GM12878 (cell line): Measurements from ENCODE around the gene STOML2. TPM values are rescaled to one million over a fixed set of nuclear protein-coding genes. Genes with fewer than 3 reads are reported as not detected.

Experiments used
- ATAC-seq: fragments of 200-7000 bp; cut with Tn5 transposase; 3 replicates; pipeline ENCODE4 v1.9.1; 2020; ENCODE audit warnings: mild to moderate bottlenecking, moderate library complexity
- BruUV-seq: library from RNA; stranded (reverse); fragments of 400-500 nt; replicated peaks from 2 replicates; lab custom pipeline; 2021; lab: Mats Ljungman, UMichigan
- CTCF ChIA-PET: fragments of 300-600 bp; sonication (Branson Sonifier 250); formaldehyde crosslinking; extraction: SDS; loops from one replicate; lab custom pipeline; 2021; ENCODE audit warnings: inconsistent platforms; lab: Yijun Ruan, JAX
- POLR2A ChIA-PET: fragments of 350-600 bp; formaldehyde crosslinking; extraction: SDS; loops from one replicate; lab custom pipeline; 2021; ENCODE audit warnings: inconsistent platforms; lab: Charles Lee
- RAD21 ChIA-PET: fragments of 300-600 bp; sonication (Branson Sonifier 250); formaldehyde crosslinking; loops from one replicate; lab custom pipeline; 2023; ENCODE audit warnings: antibody characterized with exemption; ENCODE audit not compliant: unreplicated experiment; lab: Charles Lee
- SMC1A ChIA-PET: fragments of 300-600 bp; sonication (Branson Sonifier 250); formaldehyde crosslinking; loops from one replicate; lab custom pipeline; 2023; ENCODE audit not compliant: unreplicated experiment, uncharacterized antibody; lab: Charles Lee
- DNase-seq: peaks from one replicate; pipeline ENCODE4 v3.0.0-alpha.2; 2011; ENCODE audit warnings: low read depth, low spot score
- FAIRE-seq: peaks from 3 replicates; lab custom pipeline; 2011; peaks lifted over from hg19 to GRCh38; lab: Jason Lieb, UNC
- H2AFZ ChIP-seq: 2 replicates; pipeline ENCODE4 v1.6.0; 2011; ENCODE audit warnings: low read depth, low read length, control low read depth; ENCODE audit not compliant: control insufficient read depth
- H3K27ac ChIP-seq: 2 replicates; pipeline ENCODE4 v1.5.1; 2011; ENCODE audit warnings: control low read depth; ENCODE audit not compliant: control insufficient read depth, insufficient read depth
- H3K27me3 ChIP-seq, 2 experiments: replicated peaks in 1 of 2; 2 replicates each; pipeline versions ENCODE4 v1.6.0 to v1.6.1; 2011; ENCODE audit warnings: low read length in 1 of 2; ENCODE audit not compliant: control insufficient read depth in 2 of 2, insufficient read depth in 2 of 2
- H3K36me3 ChIP-seq, 2 experiments: 2 replicates each; pipeline ENCODE4 v1.5.1; 2011; ENCODE audit warnings: low read length in 1 of 2; ENCODE audit not compliant: control insufficient read depth in 2 of 2, insufficient read depth in 2 of 2
- H3K4me1 ChIP-seq: 2 replicates; pipeline ENCODE4 v1.6.1; 2011; ENCODE audit warnings: mild to moderate bottlenecking, low read length, moderate library complexity, mixed read lengths; ENCODE audit not compliant: control insufficient read depth, insufficient read depth
- H3K4me2 ChIP-seq: 2 replicates; pipeline ENCODE4 v1.6.0; 2011; ENCODE audit warnings: control low read depth; ENCODE audit not compliant: control insufficient read depth, insufficient read depth
- H3K4me3 ChIP-seq: fragments of 200-600 bp; sonication (generic); 2 replicates; pipeline ENCODE4 v1.5.1; 2016
- H3K79me2 ChIP-seq: 2 replicates; pipeline ENCODE4 v1.6.0; 2011; ENCODE audit warnings: low read length; ENCODE audit not compliant: control insufficient read depth, insufficient read depth
- H3K9ac ChIP-seq: 2 replicates; pipeline ENCODE4 v1.8.0; 2011; ENCODE audit warnings: low read length, control low read depth, mixed read lengths; ENCODE audit not compliant: control insufficient read depth, insufficient read depth
- H3K9me3 ChIP-seq: replicated peaks from 3 replicates; pipeline ENCODE4 v1.5.1; 2011; ENCODE audit warnings: mild to moderate bottlenecking, low read length; ENCODE audit not compliant: control insufficient read depth, insufficient read depth
- H4K20me1 ChIP-seq: 2 replicates; pipeline ENCODE4 v1.6.0; 2011; ENCODE audit not compliant: control insufficient read depth, insufficient read depth
- CHD4 ChIP-seq: fragments of 200-600 bp; sonication (generic); IDR thresholded peaks from 2 replicates; pipeline ENCODE4 v1.6.1; 2016; ENCODE audit warnings: mild to moderate bottlenecking
- CREM ChIP-seq: IDR thresholded peaks from 2 replicates; pipeline ENCODE4 v1.6.1; 2014; ENCODE audit warnings: antibody characterized with exemption, low read depth
- FOS ChIP-seq: IDR thresholded peaks from 3 replicates; pipeline ENCODE4 v1.6.1; 2011; ENCODE audit warnings: borderline replicate concordance; ENCODE audit not compliant: insufficient read length; ENCODE audit errors: extremely low read depth
- IRF4 ChIP-seq: IDR thresholded peaks from 2 replicates; pipeline ENCODE4 v1.6.1; 2011; ENCODE audit warnings: low read depth, low read length
- IRF5 ChIP-seq: fragments of 450-650 bp; IDR thresholded peaks from 2 replicates; pipeline ENCODE4 v1.6.1; 2017; ENCODE audit warnings: borderline replicate concordance
- JUNB ChIP-seq: IDR thresholded peaks from 2 replicates; pipeline ENCODE4 v1.6.1; 2016; ENCODE audit warnings: antibody characterized with exemption, mild to moderate bottlenecking
- MYC ChIP-seq: IDR thresholded peaks from 2 replicates; pipeline ENCODE4 v1.6.1; 2011; ENCODE audit warnings: mild to moderate bottlenecking, low read length, moderate library complexity, inconsistent platforms; ENCODE audit not compliant: insufficient read depth, insufficient replicate concordance, insufficient read length, severe bottlenecking
- PML ChIP-seq: IDR thresholded peaks from 2 replicates; pipeline ENCODE4 v1.6.1; 2012; ENCODE audit warnings: low read length, inconsistent platforms
- RB1 ChIP-seq: fragments of 450-650 bp; formaldehyde crosslinking; IDR thresholded peaks from 2 replicates; pipeline ENCODE4 v1.6.1; 2017; ENCODE audit warnings: mild to moderate bottlenecking, borderline replicate concordance
- RUNX3 ChIP-seq: IDR thresholded peaks from 2 replicates; pipeline ENCODE4 v1.6.1; 2012; ENCODE audit warnings: low read length, inconsistent platforms
- SP1 ChIP-seq: IDR thresholded peaks from one replicate; pipeline ENCODE4 v1.6.1; 2011; ENCODE audit warnings: low read depth, low read length
- STAT1 ChIP-seq: fragments of 450-650 bp; conservative IDR thresholded peaks from 2 replicates; pipeline ENCODE4 v1.6.1; 2014; ENCODE audit warnings: antibody characterized with exemption, mild to moderate bottlenecking
- TBL1XR1 ChIP-seq: IDR thresholded peaks from 2 replicates; pipeline ENCODE4 v1.6.1; 2012; ENCODE audit warnings: low read depth, low read length, improper control_type of control experiment
- WRNIP1 ChIP-seq: IDR thresholded peaks from 2 replicates; pipeline ENCODE4 v1.6.1; 2011; ENCODE audit warnings: low read depth, low read length, improper control_type of control experiment, borderline replicate concordance
- WGBS: methylation state at CpG from one replicate; pipeline ENCODE4 v1.1.6; 2016; ENCODE audit warnings: low lambda C conversion rate; ENCODE audit not compliant: insufficient replicate concordance, insufficient coverage; ENCODE audit errors: missing lambda C conversion rate; 5-methylcytosine and 5-hydroxymethylcytosine counted together
- in situ Hi-C: fragments of 300-500 bp; cut with MboI; formaldehyde crosslinking; loops from 9 replicates; pipeline ENCODE4 v1.14.3; 2018; ENCODE audit warnings: mixed read lengths
- intact Hi-C: fragments of 100-400 bp; cut with micrococcal nuclease; formaldehyde crosslinking; loops from one replicate; pipeline ENCODE4 v1.14.2; 2022; ENCODE audit not compliant: unreplicated experiment
- polyA plus RNA-seq, 11 experiments: library from polyadenylated mRNA; depleted of rRNA in 4 of 11; unstranded in 6 of 11; stranded (reverse) in 5 of 11; fragments of >200 nt; fragmentation: Nextera tagmentation in 4 of 11; fragmentation: Illumina TruSeq in 1 of 11; extraction: Ambion mirVana in 4 of 11; extraction: Trizol in 1 of 11; gene quantifications; 1 replicate in 1 of 11; 2 replicates in 10 of 11; pipeline versions ENCODE4 v1.2.1 to v1.2.3, GENCODE V29; 2011 to 2016; ENCODE audit warnings: inconsistent platforms in 2 of 11, missing spikeins in 2 of 11, low read depth in 1 of 11
- total RNA-seq, 4 experiments: library from RNA; depleted of rRNA in 3 of 4; stranded (reverse); fragments of >200 nt in 3 of 4; fragmentation: Illumina TruSeq in 1 of 4; extraction: Trizol in 1 of 4; gene quantifications; 2 replicates each; pipeline versions ENCODE4 v1.2.1 to v1.2.3, GENCODE V29; 2013 to 2021

STOML2 gene
- total and polyA plus RNA-seq, 10 of the 15 experiments (the other 5 are each of a cell fraction or from before 2014, with no cell fraction given), result 112 to 284 (median 207) TPM

- Histone ChIP-seq H4K20me1 (peaks cover 19% of the 10 kb centered on the region), H3K27ac (peak overlapping the region; percentile 88), H3K27me3 (no peaks in the 10 kb centered on the region), H3K9me3 (no peaks in the 10 kb centered on the region), H3K4me2 (peak overlapping the region; percentile 81), H3K9ac (peak overlapping the region; percentile 58; the same call in 1 of the 2 replicates), H3K4me1 (peaks cover 13% of the 10 kb centered on the region)
- no peak for ATAC-seq
- ChIA-PET RAD21 (no interaction called here), POLR2A (interaction anchor here (2.1 kb wide), 1 partner anchor 29 kb away, joined by 11 read pairs; the partner anchor contains the start of gene STOML2)
- WGBS, result 0% methylated on average over 2 of the region's 2 CpGs
- no peak for TF ChIP-seq RB1
- TF ChIP-seq PML, result 0 out of 2 replicates have a peak, but pooled peaks have one; percentile 3
- TF ChIP-seq RUNX3, result peak; percentile 28; the same call in 1 of the 2 replicates
- TF ChIP-seq, all 136 proteins: peak for 2
- FAIRE-seq, result no peak
- ChIA-PET SMC1A (no interaction called here), CTCF (no interaction called here)
- peaks cover 48% of the 10 kb centered on the region for H3K79me2 ChIP-seq
- BruUV-seq, result no TSS peak
- DNase-seq, result no peak
- in situ Hi-C loops (no loop called here), intact Hi-C loops (loop anchor here (5.0 to 10.0 kb wide), 3 partner anchors 39 to 652 kb away; partner anchors contain the start of gene DNAJB5)
- peak overlapping the region; percentile 34; the same call in 1 of the 2 replicates for H3K4me3 ChIP-seq
- peaks cover 0 to 17% of the 10 kb centered on the region in 2 experiments; a peak in 3 of 4 replicates for H3K36me3 ChIP-seq
- H2AFZ ChIP-seq, result peak overlapping the region; percentile 91; the same call in 1 of the 2 replicates
Observed at GRCh38 chr9:35073279-35073612, 29.7 kb downstream of the STOML2 start.

- SMC1A ChIA-PET, result interaction anchor here (1.1 to 3.3 kb wide), 4 partner anchors 8 to 25 kb away, joined by 3 to 19 read pairs (median 13); partner anchors contain the start of genes FANCG and PIGO
- TSS peak; percentile 67 for BruUV-seq
- no peak for TF ChIP-seq CHD4
- TF ChIP-seq IRF4, result no peak
- TF ChIP-seq FOS, result peak; percentile 69
- no peak for TF ChIP-seq STAT1
- no peak for TF ChIP-seq IRF5
- peak; percentile 99 for TF ChIP-seq CREM
- TF ChIP-seq JUNB, result no peak
- 0 out of 2 replicates have a peak, but pooled peaks have one; percentile 49 for TF ChIP-seq WRNIP1
- TF ChIP-seq SP1, result peak; percentile 98
- no peak for TF ChIP-seq TBL1XR1
- no peak for TF ChIP-seq MYC
Observed at GRCh38 chr9:35072461-35073278, 30.3 kb downstream of the STOML2 start, which contains the start of gene VCP. Gene VCP, minus strand, starts transcription at chr9:35072625. Its CDS starts 272 bp downstream, at chr9:35072353.

More at GRCh38 chr9:35072461-35073278, 30.3 kb downstream of the STOML2 start, which contains the start of gene VCP:
- Histone ChIP-seq H2AFZ (peak within 1 kb of the TSS; percentile 91), H3K4me3 (peak within 1 kb of the TSS; percentile 78), H3K9me3 (no peaks in the 10 kb centered on the region), H3K27me3 (no peaks in the 10 kb centered on the region), H3K79me2 (peaks cover 48% of the 10 kb centered on the region), H4K20me1 (peaks cover 25% of the 10 kb centered on the region), H3K4me1 (peaks cover 12% of the 10 kb centered on the region), H3K27ac (peak within 1 kb of the TSS; percentile 88), H3K9ac (peak within 1 kb of the TSS; percentile 81), H3K4me2 (peak within 1 kb of the TSS; percentile 81), H3K36me3 (peaks cover 0 to 23% of the 10 kb centered on the region in 2 experiments; a peak in 3 of 4 replicates)
- peak; percentile 99 for FAIRE-seq
- intact Hi-C loops, result loop anchor here (5.0 to 10.0 kb wide), 3 partner anchors 40 to 652 kb away; partner anchors contain the start of gene DNAJB5
- in situ Hi-C loops, result no loop called here
- ChIA-PET CTCF (interaction anchor here (1.0 to 2.5 kb wide), 7 partner anchors 21 to 575 kb away, joined by 3 to 29 read pairs (median 7); partner anchors contain the start of genes PIGO and STOML2), RAD21 (interaction anchor here (0.8 to 2.5 kb wide), 4 partner anchors 22 to 578 kb away, joined by 3 to 11 read pairs (median 5); partner anchors contain the start of genes SIT1 and STOML2), POLR2A (interaction anchor here (0.5 to 2.6 kb wide), 9 partner anchors 7 to 1185 kb away, joined by 3 to 31 read pairs (median 5); partner anchors contain the start of genes ARHGEF39, ATOSB, DNAJB5 and FANCG)
- ATAC-seq, result peak; percentile 93
- WGBS, result under 1% methylated on average over 54 of the region's 54 CpGs
- peak; percentile 98 for DNase-seq
